Muscle layer of colon (tissue), 2 donors: ENCODE measurements around the gene SYCE1.
"Not testable (repeated sequence)": the region's sequence is repeated elsewhere in the genome, so short reads cannot be mapped to it uniquely, and the experiment has no call there.

Experiments
- H3K27ac ChIP-seq: one replicate; pipeline ENCODE4 v1.7.0; 2013; ENCODE audit warnings: low read depth, mild to moderate bottlenecking, low read length, moderate library complexity
- H3K27me3 ChIP-seq, 2 donors: one replicate each; pipeline ENCODE4 v1.7.0; 2013; ENCODE audit warnings: low read length in 2 of 2, mild to moderate bottlenecking in 2 of 2; ENCODE audit not compliant: insufficient read depth in 2 of 2, control insufficient read depth in 1 of 2
- H3K36me3 ChIP-seq: one replicate; pipeline ENCODE4 v1.7.0; 2013; ENCODE audit warnings: mild to moderate bottlenecking, low read length; ENCODE audit not compliant: insufficient read depth
- H3K4me1 ChIP-seq: one replicate; pipeline ENCODE4 v1.7.0; 2013; ENCODE audit warnings: mild to moderate bottlenecking, low read length; ENCODE audit not compliant: insufficient read depth
- H3K4me3 ChIP-seq, 2 donors: one replicate each; pipeline ENCODE4 v1.7.0; 2013; ENCODE audit warnings: low read length in 2 of 2, low read depth in 1 of 2, mild to moderate bottlenecking in 1 of 2, moderate library complexity in 1 of 2
- H3K9ac ChIP-seq: one replicate; pipeline ENCODE4 v1.7.0; 2013; ENCODE audit warnings: low read length
- H3K9me3 ChIP-seq: one replicate; pipeline ENCODE4 v1.7.0; 2013; ENCODE audit warnings: mild to moderate bottlenecking, low read length
- donor health status: abdominal sarcoma.
- donor health status: Adenocarcinoma of cecum.

SYCE1 gene

GRCh38 chr10:133577037-133577436, 11.7 kb upstream of the SYCE1 start:
- H3K9me3 ChIP-seq, H3K27ac ChIP-seq, H3K4me1 ChIP-seq, H3K27me3 ChIP-seq, H3K4me3 ChIP-seq, H3K36me3 ChIP-seq, H3K9ac ChIP-seq: not testable (repeated sequence)

GRCh38 chr10:133573460-133573859, 8.1 kb upstream of the SYCE1 start:
- H3K4me3 ChIP-seq, H3K9me3 ChIP-seq, H3K9ac ChIP-seq, H3K27ac ChIP-seq, H3K27me3 ChIP-seq, H3K4me1 ChIP-seq, H3K36me3 ChIP-seq: not testable (repeated sequence)

GRCh38 chr10:133572055-133572454, 6.7 kb upstream of the SYCE1 start:
- not testable (repeated sequence) for H3K36me3 ChIP-seq, H3K27ac ChIP-seq, H3K9me3 ChIP-seq, H3K9ac ChIP-seq, H3K27me3 ChIP-seq, H3K4me1 ChIP-seq, H3K4me3 ChIP-seq

GRCh38 chr10:133569801-133570200, 4.4 kb upstream of the SYCE1 start:
- H3K9ac ChIP-seq, H3K36me3 ChIP-seq, H3K4me3 ChIP-seq, H3K27ac ChIP-seq, H3K4me1 ChIP-seq, H3K9me3 ChIP-seq: not testable (repeated sequence)
- peaks cover 0 to 17% of the 10 kb centered on the region in 2 donors for H3K27me3 ChIP-seq

- not testable (repeated sequence) for H3K9me3 ChIP-seq, H3K9ac ChIP-seq, H3K4me1 ChIP-seq, H3K27ac ChIP-seq, H3K36me3 ChIP-seq, H3K4me3 ChIP-seq
- peaks cover 0 to 17% of the 10 kb centered on the region in 2 donors for H3K27me3 ChIP-seq
Measured at GRCh38 chr10:133568831-133569527, 3.6 kb upstream of the SYCE1 start.

GRCh38 chr10:133568287-133568614, 2.9 kb upstream of the SYCE1 start:
- peaks cover 0 to 17% of the 10 kb centered on the region in 2 donors for H3K27me3 ChIP-seq
- no peaks in the 10 kb centered on the region for H3K9me3 ChIP-seq
- H3K36me3 ChIP-seq, result no peaks in the 10 kb centered on the region
- H3K27ac ChIP-seq, result no peak overlapping the region
- no peak overlapping the region for H3K4me3 ChIP-seq
- no peaks in the 10 kb centered on the region for H3K4me1 ChIP-seq
- no peak overlapping the region for H3K9ac ChIP-seq

- Histone ChIP-seq H3K9me3 (no peaks in the 10 kb centered on the region), H3K4me1 (no peaks in the 10 kb centered on the region), H3K36me3 (no peaks in the 10 kb centered on the region), H3K27ac (no peak overlapping the region), H3K27me3 (peaks cover 0 to 17% of the 10 kb centered on the region in 2 donors), H3K9ac (no peak overlapping the region), H3K4me3 (no peak overlapping the region)
Measured at GRCh38 chr10:133567609-133568286, 2.4 kb upstream of the SYCE1 start.

- Histone ChIP-seq H3K27ac (no peak overlapping the region), H3K27me3 (peaks cover 0 to 17% of the 10 kb centered on the region in 2 donors), H3K9ac (no peak overlapping the region)
Measured at GRCh38 chr10:133567119-133567518, 1.7 kb upstream of the SYCE1 start.

GRCh38 chr10:133564816-133565215, 567 bp downstream of the SYCE1 start:
- Histone ChIP-seq H3K27ac (no peak overlapping the region), H3K27me3 (peaks cover 0 to 17% of the 10 kb centered on the region in 2 donors), H3K4me3 (no peak overlapping the region), H3K36me3 (no peaks in the 10 kb centered on the region), H3K4me1 (no peaks in the 10 kb centered on the region), H3K9ac (no peak overlapping the region), H3K9me3 (no peaks in the 10 kb centered on the region)

More at GRCh38 chr10:133567119-133567518, 1.7 kb upstream of the SYCE1 start:
- Histone ChIP-seq H3K36me3 (no peaks in the 10 kb centered on the region), H3K4me3 (no peak overlapping the region), H3K4me1 (no peaks in the 10 kb centered on the region), H3K9me3 (no peaks in the 10 kb centered on the region)

GRCh38 chr10:133559216-133559615, 6.2 kb downstream of the SYCE1 start:
- Histone ChIP-seq H3K27ac (no peak overlapping the region), H3K36me3 (no peaks in the 10 kb centered on the region), H3K9me3 (no peaks in the 10 kb centered on the region), H3K27me3 (no peaks in the 10 kb centered on the region), H3K4me3 (no peak overlapping the region), H3K4me1 (no peaks in the 10 kb centered on the region), H3K9ac (no peak overlapping the region)

GRCh38 chr10:133557381-133557780, 8.0 kb downstream of the SYCE1 start:
- H3K27me3 ChIP-seq, result no peaks in the 10 kb centered on the region
- no peak overlapping the region for H3K4me3 ChIP-seq
- H3K27ac ChIP-seq, result no peak overlapping the region
- no peaks in the 10 kb centered on the region for H3K36me3 ChIP-seq
- H3K9ac ChIP-seq, result no peak overlapping the region
- no peaks in the 10 kb centered on the region for H3K9me3 ChIP-seq
- H3K4me1 ChIP-seq, result no peaks in the 10 kb centered on the region

GRCh38 chr10:133555521-133555920, 9.9 kb downstream of the SYCE1 start:
- Histone ChIP-seq H3K9me3 (no peaks in the 10 kb centered on the region), H3K9ac (no peak overlapping the region), H3K4me3 (no peak overlapping the region), H3K27me3 (no peaks in the 10 kb centered on the region), H3K27ac (no peak overlapping the region), H3K36me3 (no peaks in the 10 kb centered on the region), H3K4me1 (no peaks in the 10 kb centered on the region)
